Measurements from ENCODE around the gene GARIN5A. TPM values are rescaled to one million over a fixed set of nuclear protein-coding genes. Genes with fewer than 3 reads are reported as not detected.

The GARIN5A gene
- total and polyA plus RNA-seq, 11 donors = 0.51 to 6.4 (median 1.6) TPM

GRCh38 chr19:50450369-50451222 is 26.1 kb downstream of the GARIN5A start:
- Histone ChIP-seq H3K4me3 (no peak overlapping the region), H3K36me3 (no peaks in the 10 kb centered on the region), H3K27ac (no peak overlapping the region), H3K27me3 (peaks cover 0 to 16% (median 0%) of the 10 kb centered on the region in 9 donors), H3K4me1 (no peaks in the 10 kb centered on the region), H3K9me3 (no peaks in the 10 kb centered on the region)
- 56 to 74% (median 63%) methylated on average over 23 to 30 of the region's 30 CpGs for WGBS, 4 donors
- TF ChIP-seq CTCF (IDR thresholded peaks at IDR 0.05) = no peak
- TF ChIP-seq POLR2A (IDR thresholded peaks at IDR 0.05) = no peak
- ATAC-seq (no peak), DNase-seq (no peak)
- intact Hi-C loops (cut with DNase I) = no loop called here

GRCh38 chr19:50449236-50449899 is 27.3 kb downstream of the GARIN5A start:
- H3K27me3 ChIP-seq = peaks cover 0 to 12% (median 0%) of the 10 kb centered on the region in 9 donors
- TF ChIP-seq CTCF (IDR thresholded peaks at IDR 0.05) (no peak), POLR2A (IDR thresholded peaks at IDR 0.05) (no peak)
- H3K36me3 ChIP-seq = no peaks in the 10 kb centered on the region
- H3K9me3 ChIP-seq = no peaks in the 10 kb centered on the region
- no peak for DNase-seq
- H3K4me3 ChIP-seq = no peak overlapping the region
- intact Hi-C loops (cut with DNase I) = no loop called here
- WGBS, 4 donors = 78 to 86% (median 79%) methylated on average over 10 to 14 of the region's 14 CpGs
- no peak overlapping the region for H3K27ac ChIP-seq
- ATAC-seq = no peak
- no peaks in the 10 kb centered on the region for H3K4me1 ChIP-seq

- DNase-seq (no peak), ATAC-seq (no peak)
- Histone ChIP-seq H3K9me3 (no peaks in the 10 kb centered on the region), H3K4me3 (no peak overlapping the region), H3K27me3 (peaks cover 0 to 12% (median 0%) of the 10 kb centered on the region in 9 donors), H3K36me3 (no peaks in the 10 kb centered on the region), H3K4me1 (no peaks in the 10 kb centered on the region), H3K27ac (no peak overlapping the region)
- TF ChIP-seq POLR2A (IDR thresholded peaks at IDR 0.05) (no peak), CTCF (IDR thresholded peaks at IDR 0.05) (no peak)
- WGBS, 4 donors = 92 to 95% (median 94%) methylated on average over 10 of the region's 10 CpGs
- intact Hi-C loops (cut with DNase I) = no loop called here
Measured at GRCh38 chr19:50447750-50448149, 28.9 kb downstream of the GARIN5A start.

GRCh38 chr19:50447053-50447452 is 29.6 kb downstream of the GARIN5A start:
- intact Hi-C loops (cut with DNase I) = no loop called here
- no peaks in the 10 kb centered on the region for H3K4me1 ChIP-seq
- no peak overlapping the region for H3K27ac ChIP-seq
- H3K36me3 ChIP-seq = no peaks in the 10 kb centered on the region
- ATAC-seq (no peak), DNase-seq (no peak)
- TF ChIP-seq POLR2A (IDR thresholded peaks at IDR 0.05) = no peak
- no peak for TF ChIP-seq CTCF (IDR thresholded peaks at IDR 0.05)
- H3K4me3 ChIP-seq = no peak overlapping the region
- no peaks in the 10 kb centered on the region for H3K9me3 ChIP-seq
- H3K27me3 ChIP-seq = peaks cover 0 to 12% (median 0%) of the 10 kb centered on the region in 9 donors
- WGBS, 4 donors = 79 to 88% (median 83%) methylated on average over 5 of the region's 5 CpGs

Measured in heart left ventricle (tissue), 16 donors.